Sigmoid colon (tissue), 3 donors: ENCODE measurements around the gene MBOAT1.

Experiments
- CTCF ChIP-seq, 4 experiments: fragments of 450-650 bp in 3 of 4; fragments of 200-600 bp in 1 of 4; IDR thresholded peaks; one replicate each; pipeline ENCODE4 v1.5.1; 2016 to 2019; ENCODE audit warnings: antibody characterized with exemption in 4 of 4, mild to moderate bottlenecking in 3 of 4, moderate library complexity in 2 of 4
- POLR2A ChIP-seq, 2 donors: fragments of 450-650 bp; IDR thresholded peaks; one replicate each; pipeline ENCODE4 v1.6.1; 2016; ENCODE audit warnings: antibody characterized with exemption in 2 of 2, mild to moderate bottlenecking in 2 of 2, moderate library complexity in 2 of 2

DNA sequence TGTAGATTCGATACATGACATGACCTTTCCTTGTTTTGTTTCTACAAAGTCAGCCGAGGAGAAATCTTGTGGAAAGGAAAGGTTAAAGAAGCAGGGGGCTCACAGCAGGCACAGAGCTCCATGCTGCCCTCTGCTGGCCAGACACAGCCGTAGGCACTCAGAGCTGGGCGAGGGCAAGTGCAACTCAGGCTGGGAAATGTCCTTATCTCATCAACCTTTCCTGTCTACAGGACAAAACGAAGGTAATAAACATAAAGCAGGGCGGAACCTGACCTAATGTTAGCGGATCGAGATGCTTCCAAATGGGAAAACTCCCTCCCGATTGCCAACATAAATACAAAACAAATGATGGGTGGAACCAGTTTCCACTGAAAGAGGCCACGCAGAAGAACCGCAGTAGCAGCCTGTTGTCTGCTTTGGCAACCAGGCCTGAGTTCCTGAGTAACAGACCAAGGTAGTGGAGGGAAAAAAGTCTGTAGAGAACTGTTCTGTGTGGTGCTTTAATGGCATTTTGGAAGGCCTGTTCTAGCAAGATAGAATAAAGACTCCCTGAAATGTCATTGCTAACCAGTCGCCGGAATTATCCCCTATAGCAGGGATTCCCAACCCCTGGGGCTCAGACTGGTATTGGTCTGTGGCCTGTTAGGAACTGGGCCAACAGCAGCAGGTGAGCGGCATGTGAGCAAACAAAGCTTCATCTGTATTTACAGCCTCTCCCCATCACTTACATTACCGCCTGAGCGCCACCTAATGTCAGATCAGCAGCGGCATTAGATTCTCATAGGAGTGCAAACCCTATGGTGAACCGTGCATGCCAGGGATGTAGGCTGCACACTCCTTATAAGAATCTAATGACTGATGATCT lies 85.2 kb downstream of the MBOAT1 start:
- TF ChIP-seq POLR2A (IDR thresholded peaks at IDR 0.05) (no peak), CTCF (IDR thresholded peaks at IDR 0.05) (peak; percentile 73 to 95 (median 86))
